ENCODE results near the gene HTR6. TPM values are rescaled to one million over a fixed set of nuclear protein-coding genes. Genes with fewer than 3 reads are reported as not detected.
"Not testable (repeated sequence)": the region's sequence is repeated elsewhere in the genome, so short reads cannot be mapped to it uniquely, and the experiment has no call there.

The HTR6 gene
- total RNA-seq, 2 donors from 2014 or later, result not detected

DNA sequence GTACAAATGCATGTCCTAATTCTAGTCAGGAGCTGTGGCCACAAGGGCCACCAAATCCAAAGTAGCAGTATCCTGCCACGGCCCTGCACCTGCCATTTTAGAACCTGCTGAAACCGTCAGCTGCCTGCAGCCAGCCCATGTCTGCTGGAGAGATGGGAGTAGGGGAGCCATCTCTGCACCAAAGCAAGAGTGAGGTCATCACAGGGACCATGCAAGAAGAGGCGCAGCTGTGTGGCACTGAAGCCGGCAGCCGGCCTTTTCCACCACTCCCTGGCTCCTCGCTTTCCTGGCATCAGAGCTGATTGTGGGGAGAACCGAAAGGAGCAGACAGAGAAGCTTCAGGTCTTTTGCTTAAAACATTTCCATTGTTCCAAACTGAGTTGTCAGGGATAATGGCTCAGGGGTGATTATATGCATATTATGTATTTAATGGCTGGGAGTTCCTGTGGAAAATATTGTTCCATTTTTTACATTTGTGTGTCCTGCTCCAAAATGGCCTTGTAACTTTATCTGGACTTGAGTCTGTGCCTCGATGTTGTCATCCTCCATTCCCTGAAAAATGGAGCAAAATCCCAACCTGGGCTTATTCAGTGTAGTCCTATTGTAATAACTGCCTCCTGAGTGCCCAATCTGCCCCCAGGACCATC is 39.3 kb upstream of the HTR6 start:
- H3K4me1 ChIP-seq, result peaks cover 0 to 32% of the 10 kb centered on the region in 2 donors
- H3K36me3 ChIP-seq, result peaks cover 68% of the 10 kb centered on the region
- no peak overlapping the region for H3K4me3 ChIP-seq
- TF ChIP-seq, protein P1, sequence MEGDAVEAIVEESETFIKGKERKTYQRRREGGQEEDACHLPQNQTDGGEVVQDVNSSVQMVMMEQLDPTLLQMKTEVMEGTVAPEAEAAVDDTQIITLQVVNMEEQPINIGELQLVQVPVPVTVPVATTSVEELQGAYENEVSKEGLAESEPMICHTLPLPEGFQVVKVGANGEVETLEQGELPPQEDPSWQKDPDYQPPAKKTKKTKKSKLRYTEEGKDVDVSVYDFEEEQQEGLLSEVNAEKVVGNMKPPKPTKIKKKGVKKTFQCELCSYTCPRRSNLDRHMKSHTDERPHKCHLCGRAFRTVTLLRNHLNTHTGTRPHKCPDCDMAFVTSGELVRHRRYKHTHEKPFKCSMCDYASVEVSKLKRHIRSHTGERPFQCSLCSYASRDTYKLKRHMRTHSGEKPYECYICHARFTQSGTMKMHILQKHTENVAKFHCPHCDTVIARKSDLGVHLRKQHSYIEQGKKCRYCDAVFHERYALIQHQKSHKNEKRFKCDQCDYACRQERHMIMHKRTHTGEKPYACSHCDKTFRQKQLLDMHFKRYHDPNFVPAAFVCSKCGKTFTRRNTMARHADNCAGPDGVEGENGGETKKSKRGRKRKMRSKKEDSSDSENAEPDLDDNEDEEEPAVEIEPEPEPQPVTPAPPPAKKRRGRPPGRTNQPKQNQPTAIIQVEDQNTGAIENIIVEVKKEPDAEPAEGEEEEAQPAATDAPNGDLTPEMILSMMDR (IDR thresholded peaks at IDR 0.05), result no peak
- H3K9me3 ChIP-seq, result no peaks in the 10 kb centered on the region
- no peaks in the 10 kb centered on the region for H3K27me3 ChIP-seq
- DNase-seq (ENCODE audit: low spot score), result no peak
- no peak overlapping the region for H3K27ac ChIP-seq

DNA sequence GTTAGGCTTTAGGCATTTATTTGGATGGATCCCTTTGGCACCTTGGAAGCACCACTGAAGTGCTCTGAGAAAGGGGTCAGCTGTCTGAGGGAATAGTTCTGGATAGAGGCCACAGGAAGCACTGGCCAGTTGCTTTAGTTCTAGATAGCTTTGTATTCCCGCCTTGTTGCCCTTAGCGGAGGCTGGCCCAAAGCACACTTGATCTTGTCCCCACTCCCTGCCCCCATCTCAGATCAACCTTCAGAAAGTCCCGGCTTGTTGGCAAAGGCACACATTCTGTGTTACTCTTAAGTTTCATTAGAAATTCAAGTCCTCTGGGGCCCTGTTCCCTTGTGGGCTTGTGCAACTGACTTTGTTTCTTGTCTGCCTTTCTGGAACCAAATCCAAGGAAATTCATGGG is 35.8 kb upstream of the HTR6 start:
- DNase-seq (ENCODE audit: low spot score), result no peak
- no peak overlapping the region for H3K4me3 ChIP-seq
- H3K4me1 ChIP-seq, result peaks cover 0 to 10% of the 10 kb centered on the region in 2 donors
- H3K27ac ChIP-seq, result no peak overlapping the region
- TF ChIP-seq, protein P1 (IDR thresholded peaks at IDR 0.05), result no peak
- H3K36me3 ChIP-seq, result peaks cover 61% of the 10 kb centered on the region
- no peaks in the 10 kb centered on the region for H3K27me3 ChIP-seq
- no peaks in the 10 kb centered on the region for H3K9me3 ChIP-seq

DNA sequence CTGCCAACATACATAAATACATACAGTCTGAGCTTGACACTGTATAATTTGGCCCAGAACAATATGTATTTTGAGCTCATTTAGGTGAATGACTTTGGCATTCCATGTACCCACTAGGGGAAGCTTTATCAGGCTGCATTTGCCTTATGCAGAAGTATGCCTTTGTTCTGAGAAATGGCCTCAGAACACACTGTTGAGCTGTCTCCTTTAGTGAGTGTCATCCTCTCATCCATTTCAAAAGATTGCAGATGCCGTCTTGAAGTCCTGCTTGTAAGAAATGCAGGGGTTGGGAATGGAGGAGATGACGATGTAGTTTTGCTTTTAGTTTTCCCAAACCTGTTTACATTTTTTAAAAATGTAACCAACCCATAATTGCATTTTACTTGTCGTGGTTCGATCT is 35.3 kb upstream of the HTR6 start:
- Histone ChIP-seq H3K27ac (no peak overlapping the region), H3K36me3 (peaks cover 57% of the 10 kb centered on the region), H3K27me3 (no peaks in the 10 kb centered on the region), H3K4me3 (no peak overlapping the region), H3K9me3 (no peaks in the 10 kb centered on the region), H3K4me1 (peaks cover 0 to 10% of the 10 kb centered on the region in 2 donors)
- TF ChIP-seq, protein P1 (IDR thresholded peaks at IDR 0.05), result no peak
- DNase-seq (ENCODE audit: low spot score), result no peak

DNA sequence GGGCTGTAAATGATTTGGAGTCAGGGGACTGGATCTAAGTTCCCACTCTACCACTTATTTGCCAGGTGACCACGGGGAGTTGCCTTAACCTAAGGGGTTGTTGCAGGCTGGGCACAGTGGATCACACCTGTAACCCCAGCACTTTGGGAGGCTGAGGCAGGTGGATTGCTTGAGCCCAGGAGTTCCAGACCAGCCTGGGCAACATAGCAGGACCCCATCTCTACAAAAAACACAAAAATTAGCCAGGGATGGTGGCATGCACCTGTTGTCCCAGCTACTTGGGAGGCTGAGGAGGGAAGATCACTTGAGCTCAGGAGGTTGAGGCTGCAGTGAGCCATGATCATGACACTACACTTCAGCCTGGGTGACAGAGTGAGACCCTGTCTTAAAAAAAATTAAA is 34.5 kb upstream of the HTR6 start:
- DNase-seq (ENCODE audit: low spot score); H3K9me3 ChIP-seq; H3K4me1 ChIP-seq; H3K4me3 ChIP-seq; H3K27me3 ChIP-seq; H3K27ac ChIP-seq: not testable (repeated sequence)
- H3K36me3 ChIP-seq, result peaks cover 48% of the 10 kb centered on the region

DNA sequence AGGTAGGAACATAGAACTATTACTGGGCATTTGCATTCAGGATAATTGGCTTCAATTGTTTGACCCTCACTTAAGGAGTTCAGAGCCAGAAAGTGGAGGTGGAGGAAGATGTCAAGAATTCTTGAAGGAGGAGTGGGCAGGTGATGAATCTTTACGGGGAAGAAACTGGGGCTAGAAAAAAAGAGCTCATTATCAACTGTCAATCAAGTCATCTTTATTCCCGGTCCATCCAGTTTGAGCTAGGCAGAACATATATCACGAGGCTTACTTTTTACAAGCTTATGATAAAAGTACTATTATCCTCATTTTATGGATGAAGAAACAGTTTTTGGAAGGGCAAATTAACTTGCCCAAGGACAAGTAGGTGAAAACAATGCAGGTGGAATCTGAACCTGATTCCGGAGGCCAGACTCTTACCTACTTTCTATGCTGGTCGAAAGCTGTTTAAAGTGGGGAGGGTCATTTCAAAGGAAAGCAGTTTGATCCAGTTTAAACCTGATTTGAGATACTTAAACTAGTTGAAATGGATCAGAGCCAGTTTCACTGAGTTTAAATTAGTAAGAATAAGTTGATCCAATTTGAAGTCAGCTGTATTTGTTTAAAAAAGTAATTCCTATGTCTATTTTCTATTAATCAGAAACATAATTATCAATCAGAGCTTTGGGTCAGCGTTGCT is 33.8 kb upstream of the HTR6 start:
- TF ChIP-seq, protein P1 (IDR thresholded peaks at IDR 0.05), result no peak
- Histone ChIP-seq H3K27ac (no peak overlapping the region), H3K27me3 (no peaks in the 10 kb centered on the region), H3K36me3 (peaks cover 43% of the 10 kb centered on the region), H3K9me3 (no peaks in the 10 kb centered on the region), H3K4me1 (peaks cover 0 to 7% of the 10 kb centered on the region in 2 donors), H3K4me3 (no peak overlapping the region)
- DNase-seq (ENCODE audit: low spot score), result no peak

DNA sequence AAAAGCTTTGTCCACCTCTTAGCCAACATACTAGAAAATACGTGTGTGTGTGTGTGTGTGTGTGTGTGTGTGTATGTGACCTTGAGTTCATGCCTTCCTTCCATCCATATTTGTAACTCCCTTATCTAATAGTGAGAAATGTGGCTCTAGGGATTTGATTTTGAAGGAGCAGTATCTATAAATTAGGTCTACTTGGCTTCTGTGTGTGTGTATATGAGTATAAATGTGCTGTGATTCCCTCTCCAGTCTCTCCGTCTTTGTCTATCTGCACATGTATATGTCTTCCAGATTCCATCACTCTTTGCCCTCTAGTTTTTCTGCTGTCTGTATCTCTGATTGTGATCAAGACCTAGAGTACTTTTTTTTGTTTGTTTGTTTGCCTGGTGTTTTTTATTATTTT is 32.5 kb upstream of the HTR6 start:
- Histone ChIP-seq H3K27me3 (no peaks in the 10 kb centered on the region), H3K36me3 (peaks cover 30% of the 10 kb centered on the region), H3K27ac (no peak overlapping the region), H3K4me1 (peaks cover 0 to 7% of the 10 kb centered on the region in 2 donors), H3K9me3 (no peaks in the 10 kb centered on the region), H3K4me3 (no peak overlapping the region)
- TF ChIP-seq, protein P1 (IDR thresholded peaks at IDR 0.05), result no peak
- no peak for DNase-seq (ENCODE audit: low spot score)

All from right atrium auricular region (tissue), 2 donors.